Testis (tissue), 3 donors: ENCODE data around the gene TMEM123. TPM values are rescaled to one million over a fixed set of nuclear protein-coding genes. Genes with fewer than 3 reads are reported as not detected.

Experiments
- DNase-seq: peaks from one replicate; pipeline ENCODE4 v3.0.0-alpha.2; 2019
- H3K27ac ChIP-seq, 2 donors: fragments of 200-600 bp; sonication (generic); one replicate each; pipeline ENCODE4 v1.5.1; 2019
- H3K27me3 ChIP-seq: fragments of 200-600 bp; sonication (generic); one replicate; pipeline ENCODE4 v1.5.1; 2019
- H3K36me3 ChIP-seq: fragments of 200-600 bp; sonication (generic); one replicate; pipeline ENCODE4 v1.5.1; 2017; ENCODE audit warnings: low read depth; ENCODE audit errors: missing control alignments
- H3K4me1 ChIP-seq: fragments of 200-600 bp; sonication (generic); one replicate; pipeline ENCODE4 v1.5.1; 2019
- H3K4me3 ChIP-seq, 2 donors: fragments of 200-600 bp; sonication (generic); one replicate each; pipeline ENCODE4 v1.5.1; 2017 to 2019
- H3K9me3 ChIP-seq: fragments of 200-600 bp; sonication (generic); one replicate; pipeline ENCODE4 v1.5.1; 2017
- CTCF ChIP-seq, 3 experiments: fragments of 450-650 bp in 2 of 3; fragments of 200-600 bp in 1 of 3; sonication (generic) in 1 of 3; IDR thresholded peaks; one replicate each; pipeline ENCODE4 v1.5.1; 2016 to 2019; ENCODE audit warnings: antibody characterized with exemption in 3 of 3, mild to moderate bottlenecking in 2 of 3, moderate library complexity in 1 of 3
- POLR2A ChIP-seq: fragments of 450-650 bp; IDR thresholded peaks from one replicate; pipeline ENCODE4 v1.6.1; 2017; ENCODE audit warnings: antibody characterized with exemption, mild to moderate bottlenecking, moderate library complexity
- WGBS, 2 donors: methylation state at CpG; one replicate each; pipeline ENCODE4 v1.1.5; 2018; 5-methylcytosine and 5-hydroxymethylcytosine counted together
- intact Hi-C: fragments of 100-400 bp; cut with DNase I; formaldehyde crosslinking; loops from one replicate; pipeline ENCODE4 v1.15.1; 2023; ENCODE audit warnings: low total_unique reads
- polyA plus RNA-seq: library from polyadenylated mRNA; stranded (reverse); fragments of 350-450 nt; fragmentation: Illumina TruSeq; extraction: RNeasy Lipid Tissue Mini Kit (QIAGEN cat#74804); gene quantifications from one replicate; pipeline ENCODE4 v1.2.3, GENCODE V29; 2014; ENCODE audit warnings: low read depth, low replicate concordance; ENCODE audit not compliant: insufficient read depth
- total RNA-seq, 2 donors: library from RNA; depleted of rRNA; stranded (reverse); fragments of >200 nt; gene quantifications; one replicate each; pipeline ENCODE4 v1.2.3, GENCODE V29; 2016

Gene TMEM123
- total and polyA plus RNA-seq, 3 donors from 2014 or later, result 137 to 218 (median 177) TPM

GRCh38 chr11:102399189-102399588 lies 53.4 kb downstream of the TMEM123 start:
- H3K27me3 ChIP-seq, result no peaks in the 10 kb centered on the region
- H3K4me3 ChIP-seq, result no peak overlapping the region
- H3K4me1 ChIP-seq, result no peaks in the 10 kb centered on the region
- intact Hi-C loops, result no loop called here
- DNase-seq, result no peak
- no peaks in the 10 kb centered on the region for H3K9me3 ChIP-seq
- no peak overlapping the region for H3K27ac ChIP-seq
- TF ChIP-seq CTCF (IDR thresholded peaks at IDR 0.05) (no peak), POLR2A (no peak)
- H3K36me3 ChIP-seq, result no peaks in the 10 kb centered on the region
- 92 to 97% methylated on average over 2 of the region's 2 CpGs for WGBS, 2 donors

GRCh38 chr11:102398297-102398696 lies 54.3 kb downstream of the TMEM123 start:
- no peak for TF ChIP-seq POLR2A
- no peak for TF ChIP-seq CTCF (IDR thresholded peaks at IDR 0.05)
- H3K4me3 ChIP-seq, result no peak overlapping the region
- no peak for DNase-seq
- no peaks in the 10 kb centered on the region for H3K4me1 ChIP-seq
- H3K27ac ChIP-seq, result no peak overlapping the region
- no peaks in the 10 kb centered on the region for H3K27me3 ChIP-seq
- intact Hi-C loops, result no loop called here
- WGBS, 2 donors, result 92 to 96% methylated on average over 2 of the region's 2 CpGs
- H3K36me3 ChIP-seq, result no peaks in the 10 kb centered on the region
- H3K9me3 ChIP-seq, result no peaks in the 10 kb centered on the region

GRCh38 chr11:102396708-102397563 lies 55.6 kb downstream of the TMEM123 start:
- Histone ChIP-seq H3K27ac (no peak overlapping the region), H3K27me3 (no peaks in the 10 kb centered on the region)

GRCh38 chr11:102395720-102396393 lies 56.7 kb downstream of the TMEM123 start:
- 84% methylated on average over 6 of the region's 6 CpGs for WGBS, 2 donors
- no peak overlapping the region for H3K27ac ChIP-seq
- H3K9me3 ChIP-seq, result no peaks in the 10 kb centered on the region
- DNase-seq, result no peak
- intact Hi-C loops, result no loop called here
- H3K4me3 ChIP-seq, result no peak overlapping the region
- no peak for TF ChIP-seq CTCF (IDR thresholded peaks at IDR 0.05)
- TF ChIP-seq POLR2A, result no peak
- no peaks in the 10 kb centered on the region for H3K27me3 ChIP-seq
- H3K4me1 ChIP-seq, result no peaks in the 10 kb centered on the region
- no peaks in the 10 kb centered on the region for H3K36me3 ChIP-seq

More at GRCh38 chr11:102396708-102397563, 55.6 kb downstream of the TMEM123 start:
- no peak for DNase-seq
- no peak for TF ChIP-seq POLR2A
- no peak for TF ChIP-seq CTCF (IDR thresholded peaks at IDR 0.05)
- Histone ChIP-seq H3K4me1 (no peaks in the 10 kb centered on the region), H3K4me3 (no peak overlapping the region), H3K36me3 (no peaks in the 10 kb centered on the region), H3K9me3 (no peaks in the 10 kb centered on the region)
- intact Hi-C loops, result no loop called here
- 76 to 80% methylated on average over 4 of the region's 4 CpGs for WGBS, 2 donors
